ENCODE measurements around the gene CCDC81. TPM values are rescaled to one million over a fixed set of nuclear protein-coding genes. Genes with fewer than 3 reads are reported as not detected.

The CCDC81 gene
- total and polyA plus RNA-seq, 8 donors = 0.28 to 3.3 (median 0.89) TPM; not detected in 4

- Histone ChIP-seq H3K27ac (peak overlapping the region in 4 of 5 donors; percentile 41 to 70 (median 58)), H3K9me3 (no peaks in the 10 kb centered on the region), H3K4me3 (no peak overlapping the region), H3K27me3 (no peaks in the 10 kb centered on the region), H3K36me3 (peaks cover 0 to 32% (median 6%) of the 10 kb centered on the region in 4 donors), H3K4me1 (peaks cover 0 to 47% (median 29%) of the 10 kb centered on the region in 4 donors)
- 58 to 86% (median 71%) methylated on average over 3 of the region's 3 CpGs for WGBS, 5 donors
- peak; percentile 56 to 67 for DNase-seq
- no peak for TF ChIP-seq POLR2A (IDR thresholded peaks at IDR 0.05)
- no peak for TF ChIP-seq EP300 (IDR thresholded peaks at IDR 0.05)
- TF ChIP-seq POLR2AphosphoS5 (IDR thresholded peaks at IDR 0.05) = no peak
- TF ChIP-seq, protein P1, sequence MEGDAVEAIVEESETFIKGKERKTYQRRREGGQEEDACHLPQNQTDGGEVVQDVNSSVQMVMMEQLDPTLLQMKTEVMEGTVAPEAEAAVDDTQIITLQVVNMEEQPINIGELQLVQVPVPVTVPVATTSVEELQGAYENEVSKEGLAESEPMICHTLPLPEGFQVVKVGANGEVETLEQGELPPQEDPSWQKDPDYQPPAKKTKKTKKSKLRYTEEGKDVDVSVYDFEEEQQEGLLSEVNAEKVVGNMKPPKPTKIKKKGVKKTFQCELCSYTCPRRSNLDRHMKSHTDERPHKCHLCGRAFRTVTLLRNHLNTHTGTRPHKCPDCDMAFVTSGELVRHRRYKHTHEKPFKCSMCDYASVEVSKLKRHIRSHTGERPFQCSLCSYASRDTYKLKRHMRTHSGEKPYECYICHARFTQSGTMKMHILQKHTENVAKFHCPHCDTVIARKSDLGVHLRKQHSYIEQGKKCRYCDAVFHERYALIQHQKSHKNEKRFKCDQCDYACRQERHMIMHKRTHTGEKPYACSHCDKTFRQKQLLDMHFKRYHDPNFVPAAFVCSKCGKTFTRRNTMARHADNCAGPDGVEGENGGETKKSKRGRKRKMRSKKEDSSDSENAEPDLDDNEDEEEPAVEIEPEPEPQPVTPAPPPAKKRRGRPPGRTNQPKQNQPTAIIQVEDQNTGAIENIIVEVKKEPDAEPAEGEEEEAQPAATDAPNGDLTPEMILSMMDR (IDR thresholded peaks at IDR 0.05) = no peak
- intact Hi-C loops (cut with DNase I; ENCODE audit: low total_unique reads) = loop anchor here (5.0 kb wide), 1 partner anchor 357 kb away; no protein-coding TSS in a partner anchor
Measured at GRCh38 chr11:86459682-86460460, 85.2 kb downstream of the CCDC81 start.

GRCh38 chr11:86460461-86461385, 86.0 kb downstream of the CCDC81 start:
- TF ChIP-seq, protein P1 (IDR thresholded peaks at IDR 0.05) = no peak
- TF ChIP-seq POLR2AphosphoS5 (IDR thresholded peaks at IDR 0.05) (no peak), POLR2A (IDR thresholded peaks at IDR 0.05) (no peak), EP300 (IDR thresholded peaks at IDR 0.05) (no peak)
- Histone ChIP-seq H3K9me3 (no peaks in the 10 kb centered on the region), H3K4me1 (peaks cover 0 to 45% (median 29%) of the 10 kb centered on the region in 4 donors), H3K27me3 (no peaks in the 10 kb centered on the region), H3K4me3 (no peak overlapping the region), H3K27ac (peak overlapping the region in 3 of 5 donors; percentile 27 to 54 (median 41)), H3K36me3 (peaks cover 0 to 39% (median 6%) of the 10 kb centered on the region in 4 donors)
- WGBS, 5 donors = 61 to 74% (median 71%) methylated on average over 9 of the region's 9 CpGs
- intact Hi-C loops (cut with DNase I; ENCODE audit: low total_unique reads) = loop anchor here (5.0 kb wide), 1 partner anchor 357 kb away; no protein-coding TSS in a partner anchor
- no peak for DNase-seq

GRCh38 chr11:86461892-86462291, 87.2 kb downstream of the CCDC81 start:
- Histone ChIP-seq H3K36me3 (peaks cover 0 to 39% (median 6%) of the 10 kb centered on the region in 4 donors), H3K9me3 (no peaks in the 10 kb centered on the region), H3K4me3 (no peak overlapping the region), H3K4me1 (peaks cover 0 to 35% (median 23%) of the 10 kb centered on the region in 4 donors), H3K27ac (no peak overlapping the region), H3K27me3 (no peaks in the 10 kb centered on the region)
- intact Hi-C loops (cut with DNase I; ENCODE audit: low total_unique reads) = loop anchor here (5.0 kb wide), 1 partner anchor 355 kb away; no protein-coding TSS in a partner anchor
- WGBS, 5 donors = 97 to 100% (median 98%) methylated on average over 1 of the region's 1 CpG
- no peak for DNase-seq
- no peak for TF ChIP-seq POLR2A (IDR thresholded peaks at IDR 0.05)
- TF ChIP-seq, protein P1 (IDR thresholded peaks at IDR 0.05) = no peak
- no peak for TF ChIP-seq EP300 (IDR thresholded peaks at IDR 0.05)
- TF ChIP-seq POLR2AphosphoS5 (IDR thresholded peaks at IDR 0.05) = no peak

- Histone ChIP-seq H3K9me3 (no peaks in the 10 kb centered on the region), H3K4me3 (no peak overlapping the region), H3K27ac (no peak overlapping the region), H3K4me1 (peaks cover 0 to 29% (median 19%) of the 10 kb centered on the region in 4 donors), H3K27me3 (no peaks in the 10 kb centered on the region), H3K36me3 (peaks cover 0 to 39% (median 6%) of the 10 kb centered on the region in 4 donors)
- 84 to 96% (median 94%) methylated on average over 6 to 7 of the region's 7 CpGs for WGBS, 5 donors
- TF ChIP-seq POLR2A (IDR thresholded peaks at IDR 0.05) = no peak
- TF ChIP-seq, protein P1 (IDR thresholded peaks at IDR 0.05) = no peak
- TF ChIP-seq POLR2AphosphoS5 (IDR thresholded peaks at IDR 0.05) = no peak
- TF ChIP-seq EP300 (IDR thresholded peaks at IDR 0.05) = no peak
- DNase-seq = no peak
- intact Hi-C loops (cut with DNase I; ENCODE audit: low total_unique reads) = loop anchor here (5.0 kb wide), 1 partner anchor 354 kb away; no protein-coding TSS in a partner anchor
Measured at GRCh38 chr11:86463120-86463519, 88.4 kb downstream of the CCDC81 start.
